GM18873 (cell line): Measurements from ENCODE around the gene SERPINB13.
"Not testable (repeated sequence)": the region's sequence is repeated elsewhere in the genome, so short reads cannot be mapped to it uniquely, and the experiment has no call there.

ENCODE experiments used
- ATAC-seq: cut with Tn5 transposase; IDR thresholded peaks from one replicate; pipeline ENCODE4 v1.9.1; 2021; ENCODE audit warnings: mild to moderate bottlenecking, moderate library complexity, moderate number of reproducible peaks; ENCODE audit not compliant: unreplicated experiment, low FRiP score

SERPINB13 gene

GRCh38 chr18:63588909-63589308, 1.8 kb downstream of the SERPINB13 start:
- ATAC-seq = no peak

GRCh38 chr18:63590373-63590772, 3.2 kb downstream of the SERPINB13 start:
- no peak for ATAC-seq

GRCh38 chr18:63590966-63591695, 4.0 kb downstream of the SERPINB13 start:
- no peak for ATAC-seq

GRCh38 chr18:63591725-63592124, 4.6 kb downstream of the SERPINB13 start:
- ATAC-seq = no peak

- no peak for ATAC-seq
Measured at GRCh38 chr18:63592471-63592870, 5.3 kb downstream of the SERPINB13 start.

GRCh38 chr18:63596964-63597363, 9.8 kb downstream of the SERPINB13 start:
- no peak for ATAC-seq

- ATAC-seq = no peak
Measured at GRCh38 chr18:63603355-63603754, 16.2 kb downstream of the SERPINB13 start.

GRCh38 chr18:63603772-63604171, 16.6 kb downstream of the SERPINB13 start:
- ATAC-seq = peak; percentile 97

- ATAC-seq = no peak
Measured at GRCh38 chr18:63604791-63605567, 17.8 kb downstream of the SERPINB13 start.

- no peak for ATAC-seq
Measured at GRCh38 chr18:63606526-63606925, 19.4 kb downstream of the SERPINB13 start.

- no peak for ATAC-seq
Measured at GRCh38 chr18:63613420-63613819, 26.3 kb downstream of the SERPINB13 start.

GRCh38 chr18:63617049-63617914, 30.1 kb downstream of the SERPINB13 start:
- ATAC-seq = no peak

- no peak for ATAC-seq
Measured at GRCh38 chr18:63617915-63618234, 30.7 kb downstream of the SERPINB13 start.

- no peak for ATAC-seq
Measured at GRCh38 chr18:63619661-63620060, 32.5 kb downstream of the SERPINB13 start.

GRCh38 chr18:63624863-63625262, 37.7 kb downstream of the SERPINB13 start:
- no peak for ATAC-seq

GRCh38 chr18:63626431-63626830, 39.3 kb downstream of the SERPINB13 start:
- ATAC-seq = no peak

GRCh38 chr18:63627819-63628218, 40.7 kb downstream of the SERPINB13 start:
- no peak for ATAC-seq

GRCh38 chr18:63637703-63638102, 50.6 kb downstream of the SERPINB13 start:
- no peak for ATAC-seq

- ATAC-seq = not testable (repeated sequence)
Measured at GRCh38 chr18:63641157-63641680, 54.1 kb downstream of the SERPINB13 start.

- not testable (repeated sequence) for ATAC-seq
Measured at GRCh38 chr18:63642668-63643356, 55.7 kb downstream of the SERPINB13 start.
